ENCODE measurements around the gene TTN.

DNA sequence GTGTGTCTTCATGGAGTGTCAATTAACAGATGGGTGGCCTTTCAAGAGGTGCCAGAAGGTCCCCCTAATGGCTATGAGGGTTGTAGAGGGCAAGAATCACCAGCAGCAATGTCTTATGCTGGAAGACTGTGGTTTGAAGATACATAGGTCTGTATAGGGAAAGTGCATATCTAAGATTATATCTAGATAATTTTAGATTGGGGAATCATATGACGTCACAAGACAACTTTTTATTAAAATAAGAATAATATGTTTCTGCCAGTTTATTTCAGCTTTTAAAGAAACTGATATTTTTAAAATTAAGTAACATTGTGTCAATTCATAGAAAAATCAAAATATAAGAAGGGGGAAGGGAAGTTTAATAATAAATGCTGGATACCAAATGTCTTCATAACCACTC lies 162.3 kb downstream of the TTN start:
- TF ChIP-seq, protein P1, sequence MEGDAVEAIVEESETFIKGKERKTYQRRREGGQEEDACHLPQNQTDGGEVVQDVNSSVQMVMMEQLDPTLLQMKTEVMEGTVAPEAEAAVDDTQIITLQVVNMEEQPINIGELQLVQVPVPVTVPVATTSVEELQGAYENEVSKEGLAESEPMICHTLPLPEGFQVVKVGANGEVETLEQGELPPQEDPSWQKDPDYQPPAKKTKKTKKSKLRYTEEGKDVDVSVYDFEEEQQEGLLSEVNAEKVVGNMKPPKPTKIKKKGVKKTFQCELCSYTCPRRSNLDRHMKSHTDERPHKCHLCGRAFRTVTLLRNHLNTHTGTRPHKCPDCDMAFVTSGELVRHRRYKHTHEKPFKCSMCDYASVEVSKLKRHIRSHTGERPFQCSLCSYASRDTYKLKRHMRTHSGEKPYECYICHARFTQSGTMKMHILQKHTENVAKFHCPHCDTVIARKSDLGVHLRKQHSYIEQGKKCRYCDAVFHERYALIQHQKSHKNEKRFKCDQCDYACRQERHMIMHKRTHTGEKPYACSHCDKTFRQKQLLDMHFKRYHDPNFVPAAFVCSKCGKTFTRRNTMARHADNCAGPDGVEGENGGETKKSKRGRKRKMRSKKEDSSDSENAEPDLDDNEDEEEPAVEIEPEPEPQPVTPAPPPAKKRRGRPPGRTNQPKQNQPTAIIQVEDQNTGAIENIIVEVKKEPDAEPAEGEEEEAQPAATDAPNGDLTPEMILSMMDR (IDR thresholded peaks at IDR 0.05) = no peak
- TF ChIP-seq POLR2A (IDR thresholded peaks at IDR 0.05) = no peak

Data from esophagus squamous epithelium (tissue), 4 donors.